Measurements from ENCODE around the gene FSTL1.

DNA sequence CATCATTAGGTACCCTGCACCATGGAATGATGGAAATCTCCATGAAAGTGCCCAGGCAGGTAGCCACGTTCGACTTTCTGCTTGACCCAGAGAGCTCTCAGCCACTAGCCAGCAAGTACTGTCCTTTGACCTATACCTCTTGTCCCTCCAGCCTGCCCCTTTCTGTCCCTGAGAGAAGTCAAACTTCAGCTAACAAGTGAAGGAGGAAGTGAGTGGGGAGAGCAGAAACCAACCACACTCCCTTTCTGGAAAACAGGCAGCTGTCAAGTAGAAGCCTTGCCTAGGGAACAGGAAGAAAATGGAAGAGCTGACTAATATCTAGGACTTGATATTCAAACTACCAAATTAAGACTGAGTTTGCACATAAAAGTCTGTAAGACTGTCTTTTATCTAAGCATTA is 30.3 kb upstream of the FSTL1 start:
- TF ChIP-seq CTCF (conservative IDR thresholded peaks at IDR 0.05; ENCODE audit: low read depth in 2 of 2) (no peak), JUNB (IDR thresholded peaks at IDR 0.05; ENCODE audit: unreplicated experiment) (no peak), REST (IDR thresholded peaks at IDR 0.05; ENCODE audit: unreplicated experiment) (no peak), EZH2phosphoT487 (IDR thresholded peaks at IDR 0.05; ENCODE audit: unreplicated experiment) (no peak)

All from GM23338 (cell line).